Neutrophil (primary cell): ENCODE measurements around the gene HMCN2.

Experiments used
- H3K27ac ChIP-seq: fragments of 200-600 bp; sonication (generic); 2 replicates; pipeline ENCODE4 v1.5.1; 2016; ENCODE audit warnings: mild to moderate bottlenecking, moderate library complexity
- H3K27me3 ChIP-seq: fragments of 200-600 bp; sonication (generic); 2 replicates; pipeline ENCODE4 v1.6.0; 2016; ENCODE audit warnings: mild to moderate bottlenecking
- H3K36me3 ChIP-seq: fragments of 200-600 bp; sonication (generic); 2 replicates; pipeline ENCODE4 v1.5.1; 2017
- H3K4me1 ChIP-seq, 2 experiments: fragments of 200-600 bp in 1 of 2; sonication (generic) in 1 of 2; 1 replicate in 1 of 2; 2 replicates in 1 of 2; pipeline versions ENCODE4 v1.5.1 to v1.6.1; 2013 to 2016; ENCODE audit warnings: low read depth in 1 of 2, low read length in 1 of 2, mild to moderate bottlenecking in 1 of 2, moderate library complexity in 1 of 2; ENCODE audit not compliant: control insufficient read depth in 1 of 2, insufficient read depth in 1 of 2
- H3K4me3 ChIP-seq, 2 experiments: fragments of 200-600 bp in 1 of 2; sonication (generic) in 1 of 2; 1 replicate in 1 of 2; 2 replicates in 1 of 2; pipeline ENCODE4 v1.5.1; 2013 to 2016; ENCODE audit warnings: low read depth in 1 of 2, low read length in 1 of 2, mild to moderate bottlenecking in 1 of 2, moderate library complexity in 1 of 2
- H3K9me3 ChIP-seq: fragments of 200-600 bp; sonication (generic); 2 replicates; pipeline ENCODE4 v1.5.1; 2016
- CTCF ChIP-seq: fragments of 200-600 bp; sonication (generic); IDR thresholded peaks from 2 replicates; pipeline ENCODE4 v1.5.1; 2016; ENCODE audit warnings: antibody characterized with exemption

Gene HMCN2

GRCh38 chr9:130315446-130316226, 50.1 kb downstream of the HMCN2 start:
- Histone ChIP-seq H3K4me3 (no peak overlapping the region), H3K27ac (no peak overlapping the region), H3K9me3 (no peaks in the 10 kb centered on the region), H3K36me3 (no peaks in the 10 kb centered on the region), H3K27me3 (peaks cover 36% of the 10 kb centered on the region), H3K4me1 (no peaks in the 10 kb centered on the region)
- no peak for TF ChIP-seq CTCF

- Histone ChIP-seq H3K27me3 (peaks cover 44% of the 10 kb centered on the region), H3K4me3 (no peak overlapping the region), H3K36me3 (no peaks in the 10 kb centered on the region), H3K27ac (no peak overlapping the region), H3K4me1 (no peaks in the 10 kb centered on the region), H3K9me3 (no peaks in the 10 kb centered on the region)
- TF ChIP-seq CTCF = no peak
Measured at GRCh38 chr9:130316430-130316829, 50.9 kb downstream of the HMCN2 start.

GRCh38 chr9:130319300-130319699, 53.7 kb downstream of the HMCN2 start:
- Histone ChIP-seq H3K36me3 (no peaks in the 10 kb centered on the region), H3K4me1 (no peaks in the 10 kb centered on the region), H3K27ac (no peak overlapping the region), H3K4me3 (no peak overlapping the region), H3K27me3 (peaks cover 61% of the 10 kb centered on the region), H3K9me3 (no peaks in the 10 kb centered on the region)
- no peak for TF ChIP-seq CTCF

GRCh38 chr9:130319944-130320712, 54.6 kb downstream of the HMCN2 start:
- no peak for TF ChIP-seq CTCF
- Histone ChIP-seq H3K4me1 (no peaks in the 10 kb centered on the region), H3K9me3 (no peaks in the 10 kb centered on the region), H3K27ac (no peak overlapping the region), H3K27me3 (peaks cover 61% of the 10 kb centered on the region), H3K36me3 (no peaks in the 10 kb centered on the region), H3K4me3 (no peak overlapping the region)

- Histone ChIP-seq H3K27me3 (peaks cover 67% of the 10 kb centered on the region), H3K27ac (no peak overlapping the region), H3K9me3 (no peaks in the 10 kb centered on the region), H3K4me1 (no peaks in the 10 kb centered on the region), H3K4me3 (no peak overlapping the region), H3K36me3 (no peaks in the 10 kb centered on the region)
- no peak for TF ChIP-seq CTCF
Measured at GRCh38 chr9:130320723-130321481, 55.3 kb downstream of the HMCN2 start.
